ENCODE measurements around the gene LRRC30. TPM values are rescaled to one million over a fixed set of nuclear protein-coding genes. Genes with fewer than 3 reads are reported as not detected.

Gene LRRC30
- total and polyA plus RNA-seq, 7 experiments from 2014 or later: not detected

GRCh38 chr18:7221424-7222155 lies 9.3 kb upstream of the LRRC30 start:
- no peaks in the 10 kb centered on the region for H3K36me3 Mint-ChIP-seq
- no peaks in the 10 kb centered on the region for H3K4me1 Mint-ChIP-seq
- no peak overlapping the region for H3K27ac Mint-ChIP-seq
- no peaks in the 10 kb centered on the region for H3K4me1 ChIP-seq (ENCODE audit: control insufficient read depth in 2 of 2, insufficient read depth in 2 of 2, low read length in 2 of 2)
- CTCF ChIA-PET: no interaction called here
- POLR2A ChIA-PET: no interaction called here
- H3K4me3 ChIP-seq (ENCODE audit: low read length): no peak overlapping the region
- no peaks in the 10 kb centered on the region for H3K36me3 ChIP-seq (ENCODE audit: control insufficient read depth in 2 of 3, insufficient read depth in 3 of 3, low read length in 3 of 3)
- intact Hi-C loops (cut with micrococcal nuclease): loop anchor here in 1 of 2 donors (2.0 kb wide), 1 partner anchor 345 kb away; the partner anchor contains the start of gene PTPRM
- H3K27me3 Mint-ChIP-seq: peaks cover 0 to 5% (median 0%) of the 10 kb centered on the region in 5 donors
- H3K27ac ChIP-seq (ENCODE audit: low read depth, low read length): no peak overlapping the region
- H3K9me3 Mint-ChIP-seq: peaks cover 0 to 4% (median 2%) of the 10 kb centered on the region in 11 donors
- no peaks in the 10 kb centered on the region for H3K27me3 ChIP-seq (ENCODE audit: control insufficient read depth in 2 of 2, insufficient read depth in 2 of 2, low read length in 2 of 2)
- H3K4me3 Mint-ChIP-seq: no peak overlapping the region
- ATAC-seq (no peak), DNase-seq (no peak)
- H3K9me3 ChIP-seq (ENCODE audit: control insufficient read depth in 2 of 3, low read length in 3 of 3): no peaks in the 10 kb centered on the region

GRCh38 chr18:7224198-7224597 lies 6.7 kb upstream of the LRRC30 start:
- no peaks in the 10 kb centered on the region for H3K27me3 ChIP-seq (ENCODE audit: control insufficient read depth in 2 of 2, insufficient read depth in 2 of 2, low read length in 2 of 2)
- DNase-seq (no peak), ATAC-seq (no peak)
- H3K4me3 ChIP-seq (ENCODE audit: low read length): no peak overlapping the region
- H3K4me1 Mint-ChIP-seq: no peaks in the 10 kb centered on the region
- no peaks in the 10 kb centered on the region for H3K36me3 ChIP-seq (ENCODE audit: control insufficient read depth in 2 of 3, insufficient read depth in 3 of 3, low read length in 3 of 3)
- peaks cover 0 to 5% (median 0%) of the 10 kb centered on the region in 5 donors for H3K27me3 Mint-ChIP-seq
- no peaks in the 10 kb centered on the region for H3K36me3 Mint-ChIP-seq
- no peak overlapping the region for H3K27ac ChIP-seq (ENCODE audit: low read depth, low read length)
- intact Hi-C loops (cut with micrococcal nuclease): no loop called here
- CTCF ChIA-PET: no interaction called here
- peaks cover 0 to 4% (median 0%) of the 10 kb centered on the region in 11 donors for H3K9me3 Mint-ChIP-seq
- H3K4me1 ChIP-seq (ENCODE audit: control insufficient read depth in 2 of 2, insufficient read depth in 2 of 2, low read length in 2 of 2): no peaks in the 10 kb centered on the region
- H3K4me3 Mint-ChIP-seq: no peak overlapping the region
- H3K27ac Mint-ChIP-seq: no peak overlapping the region
- POLR2A ChIA-PET: no interaction called here
- H3K9me3 ChIP-seq (ENCODE audit: control insufficient read depth in 2 of 3, low read length in 3 of 3): no peaks in the 10 kb centered on the region

GRCh38 chr18:7232218-7232617 lies 1.3 kb downstream of the LRRC30 start:
- DNase-seq (no peak), ATAC-seq (no peak)
- intact Hi-C loops (cut with micrococcal nuclease): no loop called here
- no peak overlapping the region for H3K4me3 Mint-ChIP-seq
- H3K4me3 ChIP-seq (ENCODE audit: low read length): no peak overlapping the region
- no peaks in the 10 kb centered on the region for H3K4me1 Mint-ChIP-seq
- H3K27me3 ChIP-seq (ENCODE audit: control insufficient read depth in 2 of 2, insufficient read depth in 2 of 2, low read length in 2 of 2): no peaks in the 10 kb centered on the region
- CTCF ChIA-PET: no interaction called here
- H3K27ac ChIP-seq (ENCODE audit: low read depth, low read length): no peak overlapping the region
- no peaks in the 10 kb centered on the region for H3K36me3 Mint-ChIP-seq
- no peaks in the 10 kb centered on the region for H3K9me3 ChIP-seq (ENCODE audit: control insufficient read depth in 2 of 3, low read length in 3 of 3)
- no peaks in the 10 kb centered on the region for H3K4me1 ChIP-seq (ENCODE audit: control insufficient read depth in 2 of 2, insufficient read depth in 2 of 2, low read length in 2 of 2)
- peaks cover 0 to 7% (median 0%) of the 10 kb centered on the region in 11 donors for H3K9me3 Mint-ChIP-seq
- no peaks in the 10 kb centered on the region for H3K36me3 ChIP-seq (ENCODE audit: control insufficient read depth in 2 of 3, insufficient read depth in 3 of 3, low read length in 3 of 3)
- H3K27ac Mint-ChIP-seq: no peak overlapping the region
- POLR2A ChIA-PET: no interaction called here
- H3K27me3 Mint-ChIP-seq: no peaks in the 10 kb centered on the region

- no peaks in the 10 kb centered on the region for H3K36me3 ChIP-seq (ENCODE audit: control insufficient read depth in 2 of 3, insufficient read depth in 3 of 3, low read length in 3 of 3)
- CTCF ChIA-PET: no interaction called here
Observed at GRCh38 chr18:7233134-7233810, 2.4 kb downstream of the LRRC30 start.

GRCh38 chr18:7234091-7234490 lies 3.2 kb downstream of the LRRC30 start:
- no peaks in the 10 kb centered on the region for H3K9me3 ChIP-seq (ENCODE audit: control insufficient read depth in 2 of 3, low read length in 3 of 3)
- H3K27ac ChIP-seq (ENCODE audit: low read depth, low read length): no peak overlapping the region
- H3K27me3 ChIP-seq (ENCODE audit: control insufficient read depth in 2 of 2, insufficient read depth in 2 of 2, low read length in 2 of 2): no peaks in the 10 kb centered on the region
- no peaks in the 10 kb centered on the region for H3K27me3 Mint-ChIP-seq
- ATAC-seq (no peak), DNase-seq (no peak)
- H3K4me1 Mint-ChIP-seq: no peaks in the 10 kb centered on the region
- H3K36me3 ChIP-seq (ENCODE audit: control insufficient read depth in 2 of 3, insufficient read depth in 3 of 3, low read length in 3 of 3): no peaks in the 10 kb centered on the region
- CTCF ChIA-PET: no interaction called here
- H3K4me1 ChIP-seq (ENCODE audit: control insufficient read depth in 2 of 2, insufficient read depth in 2 of 2, low read length in 2 of 2): no peaks in the 10 kb centered on the region
- H3K27ac Mint-ChIP-seq: no peak overlapping the region
- peaks cover 0 to 7% (median 0%) of the 10 kb centered on the region in 11 donors for H3K9me3 Mint-ChIP-seq
- H3K4me3 ChIP-seq (ENCODE audit: low read length): no peak overlapping the region
- H3K36me3 Mint-ChIP-seq: no peaks in the 10 kb centered on the region
- H3K4me3 Mint-ChIP-seq: no peak overlapping the region
- intact Hi-C loops (cut with micrococcal nuclease): no loop called here
- POLR2A ChIA-PET: no interaction called here

More at GRCh38 chr18:7233134-7233810, 2.4 kb downstream of the LRRC30 start:
- no peaks in the 10 kb centered on the region for H3K36me3 Mint-ChIP-seq
- intact Hi-C loops (cut with micrococcal nuclease): no loop called here
- no peaks in the 10 kb centered on the region for H3K27me3 Mint-ChIP-seq
- Histone ChIP-seq H3K27me3 (ENCODE audit: control insufficient read depth in 2 of 2, insufficient read depth in 2 of 2, low read length in 2 of 2) (no peaks in the 10 kb centered on the region), H3K4me3 (ENCODE audit: low read length) (no peak overlapping the region), H3K27ac (ENCODE audit: low read depth, low read length) (no peak overlapping the region), H3K9me3 (ENCODE audit: control insufficient read depth in 2 of 3, low read length in 3 of 3) (no peaks in the 10 kb centered on the region), H3K4me1 (ENCODE audit: control insufficient read depth in 2 of 2, insufficient read depth in 2 of 2, low read length in 2 of 2) (no peaks in the 10 kb centered on the region)
- no peak overlapping the region for H3K27ac Mint-ChIP-seq
- peaks cover 0 to 7% (median 0%) of the 10 kb centered on the region in 11 donors for H3K9me3 Mint-ChIP-seq
- DNase-seq (no peak), ATAC-seq (no peak)
- H3K4me1 Mint-ChIP-seq: no peaks in the 10 kb centered on the region
- POLR2A ChIA-PET: no interaction called here
- no peak overlapping the region for H3K4me3 Mint-ChIP-seq

- Mint-ChIP-seq H3K27me3 (no peaks in the 10 kb centered on the region), H3K9me3 (peaks cover 0 to 7% (median 0%) of the 10 kb centered on the region in 11 donors), H3K36me3 (no peaks in the 10 kb centered on the region), H3K27ac (no peak overlapping the region), H3K4me3 (no peak overlapping the region), H3K4me1 (no peaks in the 10 kb centered on the region)
- ChIA-PET CTCF (no interaction called here), POLR2A (interaction anchor here (0.6 kb wide), 1 partner anchor 17 kb away, joined by 3 read pairs; no protein-coding TSS in a partner anchor)
- Histone ChIP-seq H3K4me1 (ENCODE audit: control insufficient read depth in 2 of 2, insufficient read depth in 2 of 2, low read length in 2 of 2) (no peaks in the 10 kb centered on the region), H3K27me3 (ENCODE audit: control insufficient read depth in 2 of 2, insufficient read depth in 2 of 2, low read length in 2 of 2) (no peaks in the 10 kb centered on the region), H3K36me3 (ENCODE audit: control insufficient read depth in 2 of 3, insufficient read depth in 3 of 3, low read length in 3 of 3) (no peaks in the 10 kb centered on the region), H3K4me3 (ENCODE audit: low read length) (no peak overlapping the region), H3K27ac (ENCODE audit: low read depth, low read length) (no peak overlapping the region), H3K9me3 (ENCODE audit: control insufficient read depth in 2 of 3, low read length in 3 of 3) (no peaks in the 10 kb centered on the region)
- DNase-seq (no peak), ATAC-seq (no peak)
- intact Hi-C loops (cut with micrococcal nuclease): no loop called here
Observed at GRCh38 chr18:7234956-7235355, 4.1 kb downstream of the LRRC30 start.

- Histone ChIP-seq H3K36me3 (ENCODE audit: control insufficient read depth in 2 of 3, insufficient read depth in 3 of 3, low read length in 3 of 3) (no peaks in the 10 kb centered on the region), H3K27ac (ENCODE audit: low read depth, low read length) (no peak overlapping the region), H3K4me3 (ENCODE audit: low read length) (no peak overlapping the region), H3K9me3 (ENCODE audit: control insufficient read depth in 2 of 3, low read length in 3 of 3) (no peaks in the 10 kb centered on the region), H3K27me3 (ENCODE audit: control insufficient read depth in 2 of 2, insufficient read depth in 2 of 2, low read length in 2 of 2) (no peaks in the 10 kb centered on the region), H3K4me1 (ENCODE audit: control insufficient read depth in 2 of 2, insufficient read depth in 2 of 2, low read length in 2 of 2) (no peaks in the 10 kb centered on the region)
- intact Hi-C loops (cut with micrococcal nuclease): no loop called here
- H3K4me3 Mint-ChIP-seq: no peak overlapping the region
- ChIA-PET CTCF (no interaction called here), POLR2A (no interaction called here)
- H3K36me3 Mint-ChIP-seq: no peaks in the 10 kb centered on the region
- no peak overlapping the region for H3K27ac Mint-ChIP-seq
- no peak for DNase-seq
- ATAC-seq: no peak
- no peaks in the 10 kb centered on the region for H3K27me3 Mint-ChIP-seq
- peaks cover 0 to 10% (median 4%) of the 10 kb centered on the region in 11 donors for H3K9me3 Mint-ChIP-seq
- H3K4me1 Mint-ChIP-seq: no peaks in the 10 kb centered on the region
Observed at GRCh38 chr18:7236072-7236471, 5.2 kb downstream of the LRRC30 start.

All from naive thymus-derived CD4-positive, alpha-beta T cell (primary cell).